OCI-LY7 (cell line): Measurements from ENCODE around the gene NFKBIB. TPM values are rescaled to one million over a fixed set of nuclear protein-coding genes. Genes with fewer than 3 reads are reported as not detected.

Experiments used
- BruUV-seq: library from RNA; stranded (reverse); fragments of 400-500 nt; replicated peaks from 2 replicates; lab custom pipeline; 2021; lab: Mats Ljungman, UMichigan
- CTCF ChIA-PET: fragments of 300-600 bp; sonication (Branson Sonifier 250); formaldehyde crosslinking; loops from one replicate; lab custom pipeline; 2022; ENCODE audit warnings: antibody characterized with exemption; ENCODE audit not compliant: unreplicated experiment; lab: Charles Lee
- POLR2A ChIA-PET: fragments of 300-600 bp; sonication (Branson Sonifier 250); formaldehyde crosslinking; loops from one replicate; lab custom pipeline; 2022; ENCODE audit warnings: antibody characterized with exemption; lab: Charles Lee
- DNase-seq: peaks from one replicate; pipeline ENCODE4 v3.0.0-alpha.2; 2015; ENCODE audit warnings: low spot score
- H2AFZ ChIP-seq: fragments of 200-600 bp; sonication (generic), shearing (Covaris generic); 2 replicates; pipeline ENCODE4 v1.6.1; 2014; ENCODE audit warnings: mild to moderate bottlenecking, antibody characterized with exemption, low read length, moderate library complexity
- H3K27ac ChIP-seq: fragments of 200-600 bp; sonication (generic); 2 replicates; pipeline ENCODE4 v1.5.1; 2014; ENCODE audit warnings: mixed run types, low read depth, mild to moderate bottlenecking, moderate library complexity, low read length, inconsistent platforms; ENCODE audit not compliant: poor library complexity, severe bottlenecking
- H3K36me3 ChIP-seq: fragments of 200-600 bp; sonication (generic); 2 replicates; pipeline ENCODE4 v1.6.1; 2014; ENCODE audit warnings: mild to moderate bottlenecking, antibody characterized with exemption, low read length, moderate library complexity, mixed read lengths; ENCODE audit not compliant: insufficient read depth
- H3K4me1 ChIP-seq: fragments of 200-600 bp; sonication (generic); 2 replicates; pipeline ENCODE4 v1.5.1; 2014; ENCODE audit warnings: mild to moderate bottlenecking, low read length; ENCODE audit not compliant: insufficient read depth, poor library complexity, severe bottlenecking
- H3K4me2 ChIP-seq: fragments of 200-600 bp; sonication (generic); 2 replicates; pipeline ENCODE4 v1.6.1; 2014; ENCODE audit warnings: mild to moderate bottlenecking, low read length
- H3K4me3 ChIP-seq: fragments of 200-600 bp; sonication (generic); 2 replicates; pipeline ENCODE4 v1.5.1; 2014; ENCODE audit warnings: mild to moderate bottlenecking, low read depth, low read length; ENCODE audit not compliant: poor library complexity, severe bottlenecking
- H3K79me2 ChIP-seq: fragments of 200-600 bp; sonication (generic); 2 replicates; pipeline ENCODE4 v1.6.1; 2016; ENCODE audit warnings: low read depth, mild to moderate bottlenecking, low read length, moderate library complexity, mixed read lengths; ENCODE audit not compliant: insufficient read depth
- H3K9me2 ChIP-seq: fragments of 200-600 bp; sonication (generic); 2 replicates; pipeline ENCODE4 v1.6.1; 2016; ENCODE audit warnings: mild to moderate bottlenecking, low read length, mixed read lengths; ENCODE audit not compliant: insufficient read depth
- H3K9me3 ChIP-seq: fragments of 200-600 bp; sonication (generic); 2 replicates; pipeline ENCODE4 v1.6.1; 2014; ENCODE audit warnings: mild to moderate bottlenecking, mixed run types, low read length, mixed read lengths
- H4K20me1 ChIP-seq: fragments of 200-600 bp; sonication (generic); 2 replicates; pipeline ENCODE4 v1.6.1; 2014; ENCODE audit warnings: mild to moderate bottlenecking, antibody characterized with exemption, low read length, moderate library complexity, mixed read lengths; ENCODE audit not compliant: insufficient read depth
- CTCF ChIP-seq: fragments of 200-600 bp; sonication (generic); conservative IDR thresholded peaks from 2 replicates; pipeline ENCODE4 v1.5.1; 2014; ENCODE audit warnings: mild to moderate bottlenecking, antibody characterized with exemption, low read length, moderate library complexity, mixed read lengths
- EZH2phosphoT487 ChIP-seq: fragments of 200-600 bp; sonication (generic); IDR thresholded peaks from 2 replicates; pipeline ENCODE4 v1.6.1; 2018; ENCODE audit warnings: low read depth, borderline replicate concordance, mild to moderate bottlenecking, mixed run types, antibody characterized with exemption, low read length, moderate library complexity, mixed read lengths
- intact Hi-C: fragments of 100-400 bp; cut with micrococcal nuclease; formaldehyde crosslinking; loops from one replicate; pipeline ENCODE4 v1.10.0; 2022; ENCODE audit not compliant: unreplicated experiment
- total RNA-seq, 2 experiments: library from RNA; depleted of rRNA in 1 of 2; stranded (reverse); fragments of >200 nt in 1 of 2; shearing (Covaris generic) in 1 of 2; gene quantifications; 2 replicates each; pipeline ENCODE4 v1.2.3, GENCODE V29; 2014 to 2022

NFKBIB gene
- total RNA-seq, 2 experiments from 2014 or later = 20.4 to 25.3 TPM

GRCh38 chr19:38920602-38921419 is 21.0 kb downstream of the NFKBIB start:
- POLR2A ChIA-PET = no interaction called here

GRCh38 chr19:38921420-38922274 is 21.9 kb downstream of the NFKBIB start:
- Histone ChIP-seq H3K79me2 (no peaks in the 10 kb centered on the region), H3K9me2 (no peaks in the 10 kb centered on the region), H3K27ac (no peak overlapping the region), H4K20me1 (no peaks in the 10 kb centered on the region), H3K4me1 (no peaks in the 10 kb centered on the region), H3K4me2 (no peak overlapping the region), H2AFZ (no peak overlapping the region), H3K36me3 (peaks cover 33% of the 10 kb centered on the region), H3K4me3 (no peak overlapping the region), H3K9me3 (no peaks in the 10 kb centered on the region)
- POLR2A ChIA-PET = no interaction called here
- no peak for DNase-seq
- no peak for TF ChIP-seq EZH2phosphoT487
- intact Hi-C loops = no loop called here
- BruUV-seq = no TSS peak
- CTCF ChIA-PET = no interaction called here

More at GRCh38 chr19:38920602-38921419, 21.0 kb downstream of the NFKBIB start:
- no peak overlapping the region for H2AFZ ChIP-seq
- H3K36me3 ChIP-seq = peaks cover 27% of the 10 kb centered on the region
- H3K9me2 ChIP-seq = no peaks in the 10 kb centered on the region
- H3K4me2 ChIP-seq = no peak overlapping the region
- H3K9me3 ChIP-seq = no peaks in the 10 kb centered on the region
- TF ChIP-seq CTCF (no peak), EZH2phosphoT487 (no peak)
- no peaks in the 10 kb centered on the region for H3K79me2 ChIP-seq
- no peak for DNase-seq
- CTCF ChIA-PET = no interaction called here
- no peaks in the 10 kb centered on the region for H4K20me1 ChIP-seq
- H3K4me1 ChIP-seq = no peaks in the 10 kb centered on the region
- no peak overlapping the region for H3K4me3 ChIP-seq
- H3K27ac ChIP-seq = no peak overlapping the region
- intact Hi-C loops = no loop called here
- no TSS peak for BruUV-seq

- intact Hi-C loops = no loop called here
- Histone ChIP-seq H3K27ac (no peak overlapping the region), H4K20me1 (no peaks in the 10 kb centered on the region), H3K36me3 (peaks cover 35% of the 10 kb centered on the region), H3K4me3 (no peak overlapping the region), H3K9me2 (no peaks in the 10 kb centered on the region), H3K4me2 (no peak overlapping the region), H3K9me3 (no peaks in the 10 kb centered on the region), H3K79me2 (peaks cover under 1% of the 10 kb centered on the region; the same call in 1 of the 2 replicates), H2AFZ (no peak overlapping the region), H3K4me1 (no peaks in the 10 kb centered on the region)
- DNase-seq = no peak
- POLR2A ChIA-PET = no interaction called here
- BruUV-seq = no TSS peak
- no peak for TF ChIP-seq CTCF
- TF ChIP-seq EZH2phosphoT487 = no peak
- CTCF ChIA-PET = no interaction called here
These were observed 22.7 kb downstream of the NFKBIB start for GRCh38 chr19:38922482-38922881.
